Nephron (organoid): ENCODE data around the gene DGCR6L.
"Not testable (repeated sequence)": the region's sequence is repeated elsewhere in the genome, so short reads cannot be mapped to it uniquely, and the experiment has no call there.

Experiments
- H3K27ac Mint-ChIP-seq, 3 experiments: 2 replicates each; pipeline ENCODE4 v1.8.0; 2020; ENCODE audit warnings: mixed read lengths in 3 of 3, mild to moderate bottlenecking in 2 of 3, moderate library complexity in 1 of 3
- H3K27me3 Mint-ChIP-seq: 2 replicates; pipeline ENCODE4 v1.8.0; 2021; ENCODE audit warnings: low read depth, mild to moderate bottlenecking, moderate library complexity, mixed read lengths
- H3K36me3 Mint-ChIP-seq: 2 replicates; pipeline ENCODE4 v1.8.0; 2020; ENCODE audit warnings: low read depth, mixed read lengths
- H3K4me1 Mint-ChIP-seq: 2 replicates; pipeline ENCODE4 v1.8.0; 2020; ENCODE audit warnings: mixed read lengths
- H3K4me3 Mint-ChIP-seq, 3 experiments: 2 replicates each; pipeline ENCODE4 v1.8.0; 2020; ENCODE audit warnings: mild to moderate bottlenecking in 3 of 3, mixed read lengths in 3 of 3, moderate library complexity in 2 of 3
- H3K9me3 Mint-ChIP-seq: 2 replicates; pipeline ENCODE4 v1.8.0; 2020; ENCODE audit warnings: mixed read lengths
- CTCF ChIP-seq, 3 experiments: fragments of 200-600 bp; sonication (generic); IDR thresholded peaks; one replicate each; pipeline ENCODE4 v1.5.0; 2021; ENCODE audit warnings: antibody characterized with exemption in 3 of 3; ENCODE audit not compliant: unreplicated experiment in 3 of 3

The DGCR6L gene

GRCh38 chr22:20276468-20276867 lies 43.4 kb downstream of the DGCR6L start:
- TF ChIP-seq CTCF (IDR thresholded peaks at IDR 0.05; ENCODE audit: unreplicated experiment in 3 of 3) = no peak
- peaks cover 5% of the 10 kb centered on the region for H3K4me1 Mint-ChIP-seq
- no peak overlapping the region for H3K4me3 Mint-ChIP-seq
- no peak overlapping the region for H3K27ac Mint-ChIP-seq
- no peaks in the 10 kb centered on the region for H3K36me3 Mint-ChIP-seq
- H3K9me3 Mint-ChIP-seq = no peaks in the 10 kb centered on the region
- H3K27me3 Mint-ChIP-seq = peaks cover 6% of the 10 kb centered on the region

- no peak for TF ChIP-seq CTCF (IDR thresholded peaks at IDR 0.05; ENCODE audit: unreplicated experiment in 3 of 3)
- Mint-ChIP-seq H3K27me3 (peaks cover 9% of the 10 kb centered on the region), H3K27ac (no peak overlapping the region), H3K36me3 (no peaks in the 10 kb centered on the region), H3K9me3 (no peaks in the 10 kb centered on the region), H3K4me1 (peaks cover 5% of the 10 kb centered on the region), H3K4me3 (no peak overlapping the region)
Measured at GRCh38 chr22:20275836-20276235, 44.0 kb downstream of the DGCR6L start.

GRCh38 chr22:20275325-20275724 lies 44.5 kb downstream of the DGCR6L start:
- H3K4me1 Mint-ChIP-seq, H3K9me3 Mint-ChIP-seq, H3K27me3 Mint-ChIP-seq, H3K36me3 Mint-ChIP-seq, H3K27ac Mint-ChIP-seq, H3K4me3 Mint-ChIP-seq: not testable (repeated sequence)

GRCh38 chr22:20274374-20274773 lies 45.5 kb downstream of the DGCR6L start:
- not testable (repeated sequence) for H3K27ac Mint-ChIP-seq, H3K27me3 Mint-ChIP-seq, H3K4me3 Mint-ChIP-seq, H3K4me1 Mint-ChIP-seq, H3K9me3 Mint-ChIP-seq, H3K36me3 Mint-ChIP-seq

- H3K27me3 Mint-ChIP-seq = peaks cover 9% of the 10 kb centered on the region
- H3K27ac Mint-ChIP-seq = no peak overlapping the region
- H3K9me3 Mint-ChIP-seq = no peaks in the 10 kb centered on the region
- H3K4me1 Mint-ChIP-seq = peaks cover 5% of the 10 kb centered on the region
- no peak for TF ChIP-seq CTCF (IDR thresholded peaks at IDR 0.05; ENCODE audit: unreplicated experiment in 3 of 3)
- H3K4me3 Mint-ChIP-seq = no peak overlapping the region
- no peaks in the 10 kb centered on the region for H3K36me3 Mint-ChIP-seq
Measured at GRCh38 chr22:20273758-20274181, 46.1 kb downstream of the DGCR6L start.

- peaks cover 9% of the 10 kb centered on the region for H3K27me3 Mint-ChIP-seq
- H3K36me3 Mint-ChIP-seq = no peaks in the 10 kb centered on the region
- no peak overlapping the region for H3K27ac Mint-ChIP-seq
- TF ChIP-seq CTCF (IDR thresholded peaks at IDR 0.05; ENCODE audit: unreplicated experiment in 3 of 3) = no peak
- H3K4me3 Mint-ChIP-seq = no peak overlapping the region
- peaks cover 5% of the 10 kb centered on the region for H3K4me1 Mint-ChIP-seq
- no peaks in the 10 kb centered on the region for H3K9me3 Mint-ChIP-seq
Measured at GRCh38 chr22:20272700-20273099, 47.2 kb downstream of the DGCR6L start.

GRCh38 chr22:20272174-20272573 lies 47.7 kb downstream of the DGCR6L start:
- H3K36me3 Mint-ChIP-seq = no peaks in the 10 kb centered on the region
- no peaks in the 10 kb centered on the region for H3K9me3 Mint-ChIP-seq
- peaks cover 6% of the 10 kb centered on the region for H3K27me3 Mint-ChIP-seq
- peaks cover 5% of the 10 kb centered on the region for H3K4me1 Mint-ChIP-seq
- no peak for TF ChIP-seq CTCF (IDR thresholded peaks at IDR 0.05; ENCODE audit: unreplicated experiment in 3 of 3)
- no peak overlapping the region for H3K27ac Mint-ChIP-seq
- peak overlapping the region in 1 of 3 experiments; percentile 12 for H3K4me3 Mint-ChIP-seq
